ENCODE measurements around the gene WDR41.

Gene WDR41

DNA sequence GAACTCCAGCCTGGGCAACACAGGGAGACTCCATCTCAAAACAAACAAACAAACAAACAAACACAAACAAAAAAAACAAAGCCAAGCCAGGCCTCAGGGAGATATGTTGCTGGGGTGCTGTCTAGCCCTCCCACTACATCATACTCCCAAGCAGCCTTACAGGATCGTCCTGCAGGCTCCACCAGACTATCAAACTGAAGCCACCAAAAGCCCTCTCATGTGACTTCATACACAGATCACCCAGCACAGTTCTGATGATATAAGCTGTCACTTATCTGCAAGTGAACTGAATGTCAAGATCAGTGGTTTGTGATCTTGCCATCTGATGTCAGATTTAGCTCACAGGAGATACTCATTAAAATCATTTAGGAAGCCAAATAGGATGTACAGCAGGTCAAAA is 43.3 kb downstream of the WDR41 start:
- DNase-seq (ENCODE audit: low read depth in 2 of 2), result no peak

DNA sequence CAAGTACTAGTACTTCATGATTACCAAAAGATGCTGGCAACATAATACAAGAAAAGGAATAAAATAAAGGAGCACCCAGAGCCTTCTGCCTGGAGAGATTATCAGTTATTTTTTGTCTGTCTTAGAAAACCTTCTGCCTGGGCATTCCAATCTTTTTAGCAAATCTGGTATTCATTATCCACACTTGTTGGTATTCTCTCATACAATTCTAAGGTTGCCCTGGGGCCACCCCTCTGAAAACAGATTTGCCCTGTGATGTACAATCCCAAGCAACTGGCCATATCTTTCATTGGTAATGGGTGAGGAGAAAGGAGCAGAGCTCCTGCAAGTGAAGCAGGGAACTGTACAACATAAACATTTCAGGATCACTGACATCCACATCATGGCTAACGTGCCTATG is 47.8 kb downstream of the WDR41 start:
- DNase-seq (ENCODE audit: low read depth in 2 of 2), result no peak

DNA sequence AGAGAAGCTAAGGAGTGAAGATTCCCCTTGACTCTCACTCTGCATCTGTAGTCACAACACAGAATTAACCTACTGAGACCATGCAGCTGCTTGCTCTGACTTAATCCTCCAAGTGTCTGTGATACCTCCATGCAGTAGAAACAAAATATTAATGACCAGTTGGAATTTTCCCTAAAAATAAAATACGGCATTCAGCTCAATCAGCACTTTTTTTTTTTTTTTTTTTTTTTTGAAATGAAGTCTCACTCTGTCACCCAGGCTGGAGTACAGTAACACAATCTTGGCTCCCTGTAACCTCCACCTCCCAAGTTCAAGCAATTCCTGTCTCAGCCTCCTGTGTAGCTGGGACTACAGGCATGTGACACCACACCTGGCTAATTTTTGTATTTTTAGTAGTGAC is 48.4 kb downstream of the WDR41 start:
- no peak for DNase-seq (ENCODE audit: low read depth in 2 of 2)

DNA sequence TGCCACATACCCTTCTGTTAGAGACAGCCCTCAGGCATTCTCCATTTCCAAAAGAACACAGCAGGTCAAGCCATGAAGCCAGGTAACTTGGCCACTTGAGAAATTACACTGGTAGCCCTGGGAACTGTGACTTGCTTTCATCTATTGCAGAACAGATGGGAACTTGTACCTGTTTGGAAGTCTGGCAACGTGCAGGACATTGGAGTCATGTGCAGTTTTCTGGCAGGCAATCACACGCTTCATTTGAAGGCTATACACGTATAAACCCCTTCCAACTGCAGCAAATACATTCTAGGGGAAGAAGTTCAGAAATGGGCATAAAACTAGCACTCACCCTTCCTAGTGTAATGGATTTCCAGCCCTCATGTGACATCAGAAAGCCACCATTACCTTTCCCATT is 54.0 kb downstream of the WDR41 start:
- no peak for DNase-seq (ENCODE audit: low read depth in 2 of 2)

DNA sequence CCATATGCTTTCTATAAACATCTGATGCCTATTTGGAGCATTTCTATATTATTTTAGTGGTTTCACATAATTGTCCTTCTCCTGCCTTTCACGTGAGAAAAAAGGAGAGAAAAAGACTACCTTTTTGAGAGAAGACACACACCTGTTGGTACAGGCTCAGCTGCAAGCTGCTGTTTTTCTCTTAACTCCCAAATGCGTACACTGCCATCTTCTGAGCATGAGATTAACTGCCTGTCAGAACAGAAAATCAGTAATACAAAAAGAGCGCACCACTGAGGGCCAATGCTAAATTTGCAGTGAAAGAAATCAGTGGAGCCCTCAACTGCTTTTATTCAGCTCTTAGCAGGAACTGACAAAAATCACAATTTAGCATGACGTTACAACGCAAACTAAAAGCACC is 54.9 kb downstream of the WDR41 start:
- no peak for DNase-seq (ENCODE audit: low read depth in 2 of 2)

DNA sequence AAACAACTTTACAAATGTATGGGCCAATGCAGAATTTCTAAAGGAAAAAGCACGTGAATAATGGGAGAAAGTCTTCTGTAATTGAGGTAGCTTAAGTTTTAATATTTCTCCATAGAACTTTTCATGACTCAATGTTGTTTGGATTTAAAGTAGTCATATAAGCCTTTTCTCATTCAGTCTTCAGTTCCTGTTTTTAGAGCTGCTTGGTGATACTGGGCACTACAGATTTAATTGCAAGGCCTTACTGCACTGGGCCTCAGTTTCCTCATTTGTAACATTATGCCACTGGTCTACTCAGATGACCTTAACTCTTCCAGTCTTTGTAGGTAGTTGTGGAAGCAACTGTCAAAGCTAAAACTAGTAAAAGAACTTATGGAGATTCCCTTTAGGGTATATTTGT is 60.4 kb downstream of the WDR41 start:
- no peak for DNase-seq (ENCODE audit: low read depth in 2 of 2)

DNA sequence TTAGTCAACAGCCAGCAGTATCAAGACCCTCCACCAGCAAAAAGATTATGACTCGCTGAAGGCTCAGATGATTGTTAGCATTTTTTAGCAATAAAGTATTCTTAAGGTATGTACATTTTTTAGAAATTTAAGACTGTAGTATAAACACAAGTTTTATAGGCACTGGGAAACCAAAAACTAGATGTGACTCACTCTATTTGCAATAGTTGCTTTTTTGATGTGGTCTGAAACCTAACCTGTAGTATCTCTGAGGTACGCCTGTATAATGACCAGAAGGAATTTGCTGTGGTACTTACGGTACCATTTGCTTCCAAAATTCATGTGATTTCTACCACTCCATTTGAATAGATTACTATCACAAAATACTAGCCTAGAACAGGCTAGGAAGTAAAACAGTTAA is 60.8 kb downstream of the WDR41 start:
- DNase-seq (ENCODE audit: low read depth in 2 of 2), result no peak

DNA sequence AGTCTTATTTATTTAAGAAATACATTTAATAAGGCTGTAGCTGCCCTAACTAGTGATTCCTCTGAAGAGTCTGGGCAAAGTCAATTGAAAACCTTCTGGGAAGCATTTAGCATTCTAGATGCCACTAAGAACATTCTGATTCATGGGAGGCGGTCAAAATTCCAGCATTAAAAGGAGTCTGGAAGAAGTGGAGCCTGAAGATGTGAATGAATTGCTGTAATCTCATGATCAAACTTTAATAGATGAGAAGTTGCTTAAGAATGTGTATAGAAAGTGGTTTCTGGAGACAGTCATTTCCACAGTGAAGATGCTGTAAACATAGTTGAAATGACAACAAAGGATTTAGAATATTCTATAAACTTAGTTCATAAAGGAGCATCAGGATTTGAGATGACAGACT is 61.4 kb downstream of the WDR41 start:
- DNase-seq (ENCODE audit: low read depth in 2 of 2), result no peak

DNA sequence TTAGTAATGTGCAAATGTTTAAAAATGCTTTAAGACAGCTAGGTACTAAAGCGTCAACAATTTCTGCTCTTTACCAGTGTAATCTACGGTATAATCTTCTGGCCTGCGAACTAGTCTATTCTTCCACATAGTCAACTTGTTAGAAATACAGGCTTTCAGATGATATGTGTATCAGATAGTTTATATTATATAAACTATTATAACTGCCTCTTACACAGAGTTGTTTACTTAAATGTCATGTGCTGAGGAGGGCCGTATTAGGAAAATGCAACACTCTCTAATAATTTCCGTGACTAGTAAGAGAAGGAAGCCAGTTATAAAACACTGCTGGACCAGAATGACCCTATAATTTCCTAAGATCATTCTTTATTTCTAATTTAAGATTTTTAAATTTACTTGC is 63.6 kb downstream of the WDR41 start:
- no peak for DNase-seq (ENCODE audit: low read depth in 2 of 2)

DNA sequence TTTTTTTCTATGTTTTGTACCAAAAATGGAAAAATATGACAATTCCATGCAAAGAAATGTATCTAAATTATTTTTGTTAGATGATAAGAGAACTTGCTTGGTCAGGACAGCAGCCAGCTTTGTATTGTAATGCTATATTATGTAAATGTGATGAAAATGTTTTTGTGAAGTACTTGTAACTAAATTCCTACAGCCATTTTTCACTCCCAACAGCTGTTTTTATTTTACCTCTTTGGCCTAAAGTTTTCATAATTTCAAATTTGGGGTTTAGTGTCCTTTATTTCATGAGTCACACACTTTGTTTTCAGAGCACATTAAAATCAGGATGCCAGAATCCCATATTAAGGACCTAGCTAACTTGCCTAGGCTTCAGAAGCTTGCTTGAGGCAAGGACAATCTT is 64.1 kb downstream of the WDR41 start:
- DNase-seq (ENCODE audit: low read depth in 2 of 2), result no peak

DNA sequence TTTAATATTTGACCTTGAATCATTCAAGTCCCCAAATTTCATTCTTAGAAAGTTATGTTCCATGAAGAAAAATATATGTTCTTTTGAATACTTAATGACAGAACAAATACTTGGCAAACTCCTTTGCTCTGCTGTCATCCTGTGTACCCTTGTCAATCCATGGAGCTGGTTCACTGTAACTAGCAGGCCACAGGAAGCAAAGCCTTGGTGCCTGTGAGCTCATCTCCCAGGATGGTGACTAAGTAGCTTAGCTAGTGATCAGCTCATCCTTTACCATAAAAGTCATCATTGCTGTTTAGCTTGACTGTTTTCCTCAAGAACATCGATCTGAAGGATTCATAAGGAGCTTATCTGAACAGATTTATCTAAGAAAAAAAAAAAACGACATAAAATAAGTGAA is 65.4 kb downstream of the WDR41 start:
- DNase-seq (ENCODE audit: low read depth in 2 of 2), result no peak

DNA sequence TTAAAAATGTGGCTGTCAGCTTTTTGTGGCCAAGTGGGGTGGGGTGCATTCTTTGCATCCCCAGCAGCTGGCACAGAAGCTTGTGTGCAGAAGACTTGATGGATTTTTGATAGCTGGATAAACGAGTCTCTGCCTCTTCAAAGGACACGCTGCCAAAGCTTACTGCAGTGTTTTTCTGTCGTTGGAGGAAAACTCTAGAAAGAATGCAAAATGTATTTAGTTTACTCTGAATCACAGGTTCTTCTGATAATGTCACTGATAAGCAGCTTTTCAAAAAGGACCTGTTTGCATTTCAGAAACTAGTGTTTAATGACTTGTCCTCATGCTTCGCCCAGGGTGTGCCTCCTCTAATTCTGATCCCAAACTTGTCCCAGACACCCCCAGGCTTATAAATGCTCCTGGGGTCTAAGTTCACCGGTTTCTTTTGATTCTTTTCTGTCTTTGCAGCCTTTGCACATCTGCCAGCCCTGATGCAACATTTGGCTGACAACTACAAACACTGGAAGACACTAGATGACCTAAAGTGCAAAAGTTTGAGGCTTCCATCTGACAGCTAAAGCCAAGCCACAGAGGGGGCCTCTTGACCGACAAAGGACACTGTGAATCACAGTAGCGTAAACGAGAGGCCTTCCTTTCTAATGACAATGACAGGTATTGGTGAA is 66.0 kb downstream of the WDR41 start:
- DNase-seq (ENCODE audit: low read depth in 2 of 2), result no peak

DNA sequence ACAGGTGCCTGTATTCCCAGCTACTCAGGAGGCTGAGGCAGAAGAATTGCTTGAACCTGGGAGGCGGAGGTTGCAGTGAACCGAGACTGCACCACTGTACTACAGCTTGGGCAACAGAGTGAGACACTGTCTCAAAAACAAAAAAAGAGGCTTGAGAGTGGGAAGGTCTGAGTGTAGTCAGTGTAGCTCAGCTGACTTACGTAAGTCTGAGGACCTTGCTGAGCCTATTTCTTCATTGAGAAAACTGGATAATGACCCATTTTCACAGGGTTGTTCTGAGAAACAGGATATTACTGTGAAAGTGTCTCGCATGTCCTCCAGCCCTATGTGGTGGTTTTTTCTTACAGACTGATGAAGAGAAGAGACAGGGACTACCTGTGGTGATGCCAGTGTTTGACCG is 66.7 kb downstream of the WDR41 start:
- DNase-seq (ENCODE audit: low read depth in 2 of 2), result no peak

DNA sequence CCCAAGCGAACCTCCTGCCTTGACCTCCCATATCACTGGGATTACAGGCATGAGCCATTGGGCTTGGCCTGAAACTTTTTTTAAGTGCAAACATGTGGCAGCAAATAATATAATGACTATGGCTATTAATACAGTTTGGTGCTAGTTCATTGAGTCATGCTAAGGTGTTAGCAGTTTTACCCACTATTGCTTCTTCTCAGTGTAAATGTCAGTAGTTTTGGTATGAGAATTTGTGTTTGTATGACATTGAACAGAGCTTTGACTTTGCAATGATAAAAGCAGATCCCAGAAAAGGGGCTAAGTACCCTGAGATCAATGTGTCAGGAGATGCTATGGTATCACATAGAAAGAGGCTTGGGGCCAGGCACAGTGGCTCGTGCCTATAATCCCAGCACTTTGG is 67.2 kb downstream of the WDR41 start:
- DNase-seq (ENCODE audit: low read depth in 2 of 2), result no peak

DNA sequence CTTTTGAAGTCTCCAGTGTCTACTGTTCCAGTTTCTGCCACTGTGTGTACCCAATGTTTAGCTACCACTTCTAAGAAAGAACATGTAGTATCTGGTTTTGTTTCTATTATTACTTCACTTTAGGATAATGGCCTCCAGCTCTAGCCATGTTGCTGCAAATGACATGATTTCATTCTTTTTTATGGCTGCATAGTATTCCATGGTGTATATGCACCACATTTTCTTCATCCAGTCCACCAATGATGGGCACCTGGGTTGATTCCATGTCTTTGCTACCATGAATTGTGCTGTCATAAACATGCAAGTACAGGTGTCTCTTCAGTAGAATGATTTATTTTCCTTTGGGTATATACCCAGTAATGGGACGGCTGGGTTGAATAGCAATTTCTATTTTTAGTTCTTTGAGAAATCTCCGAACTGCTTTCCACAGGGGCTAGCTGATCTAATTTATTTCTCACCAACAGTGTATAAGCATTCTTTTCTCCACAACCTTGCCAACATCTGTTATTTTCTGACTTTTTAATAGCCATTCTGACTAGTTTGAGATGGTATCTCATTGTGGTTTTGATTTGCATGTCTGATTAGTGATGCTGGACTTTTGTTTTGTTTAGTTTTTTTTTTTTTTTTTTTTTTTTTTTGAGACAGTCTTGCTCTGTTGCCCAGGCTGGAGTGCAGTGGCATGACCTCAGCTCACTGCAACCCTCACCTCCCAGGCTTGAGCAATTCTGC is 68.9 kb downstream of the WDR41 start:
- DNase-seq (ENCODE audit: low read depth in 2 of 2), result no peak

DNA sequence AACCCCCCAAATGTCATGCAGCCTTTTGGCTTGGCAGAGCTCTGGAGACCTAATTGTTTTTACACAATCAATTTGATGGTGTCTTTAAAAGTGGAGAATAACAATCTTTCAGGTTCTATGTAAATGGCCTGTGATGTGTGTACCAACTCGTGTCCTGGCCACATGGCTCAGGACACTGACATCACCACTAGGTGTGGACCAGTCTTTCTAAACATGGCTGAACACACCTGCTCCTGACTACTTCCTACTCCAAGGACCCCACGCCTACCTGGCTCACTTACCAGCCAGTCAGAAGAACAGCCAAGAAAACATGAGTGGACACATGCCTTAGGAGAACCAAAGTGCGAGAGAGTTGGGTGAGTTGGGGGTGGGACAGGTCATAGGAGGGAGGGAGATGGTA is 71.2 kb downstream of the WDR41 start:
- no peak for DNase-seq (ENCODE audit: low read depth in 2 of 2)

DNA sequence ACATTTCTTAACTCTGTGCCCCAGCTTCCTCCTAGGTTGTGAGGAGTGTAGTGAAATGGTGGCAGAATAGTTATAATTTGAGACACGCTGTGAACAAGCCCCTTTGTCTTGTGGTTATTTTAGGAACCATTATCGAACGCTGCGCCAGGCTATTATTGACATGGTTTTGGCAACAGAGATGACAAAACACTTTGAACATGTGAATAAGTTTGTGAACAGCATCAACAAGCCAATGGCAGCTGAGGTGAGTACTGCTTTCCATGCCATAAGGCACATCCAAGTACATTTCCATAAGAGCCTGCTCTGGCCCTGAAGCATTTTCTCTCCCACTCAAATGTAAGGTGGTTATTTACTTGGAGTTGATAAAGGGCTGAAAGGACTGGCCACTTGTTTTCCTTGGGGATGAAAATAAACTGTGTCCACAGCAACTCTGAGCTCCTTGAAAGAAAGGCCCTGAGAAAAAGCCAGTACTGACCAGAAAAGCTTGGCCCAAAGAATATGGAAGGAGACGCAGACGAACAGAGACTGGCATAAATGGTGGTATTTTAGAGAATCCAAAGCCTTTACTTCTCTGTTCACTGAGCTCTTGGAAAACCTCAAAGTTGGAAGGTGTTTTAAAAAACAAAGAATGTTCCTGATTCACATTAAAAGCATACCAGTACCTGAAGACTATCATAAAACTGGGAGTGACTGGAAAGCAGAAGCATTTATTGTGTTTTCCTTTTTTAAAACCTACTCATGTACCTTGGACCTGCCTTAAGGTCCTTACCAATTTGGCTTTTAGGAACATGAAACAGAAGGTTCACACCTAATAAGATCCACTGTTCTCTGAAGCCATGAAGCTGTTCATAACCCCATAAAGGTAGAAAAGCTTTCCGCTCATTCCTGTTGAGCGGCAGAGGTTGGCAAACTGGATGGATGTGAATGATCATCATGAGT is 72.2 kb downstream of the WDR41 start:
- DNase-seq (ENCODE audit: low read depth in 2 of 2), result no peak

DNA sequence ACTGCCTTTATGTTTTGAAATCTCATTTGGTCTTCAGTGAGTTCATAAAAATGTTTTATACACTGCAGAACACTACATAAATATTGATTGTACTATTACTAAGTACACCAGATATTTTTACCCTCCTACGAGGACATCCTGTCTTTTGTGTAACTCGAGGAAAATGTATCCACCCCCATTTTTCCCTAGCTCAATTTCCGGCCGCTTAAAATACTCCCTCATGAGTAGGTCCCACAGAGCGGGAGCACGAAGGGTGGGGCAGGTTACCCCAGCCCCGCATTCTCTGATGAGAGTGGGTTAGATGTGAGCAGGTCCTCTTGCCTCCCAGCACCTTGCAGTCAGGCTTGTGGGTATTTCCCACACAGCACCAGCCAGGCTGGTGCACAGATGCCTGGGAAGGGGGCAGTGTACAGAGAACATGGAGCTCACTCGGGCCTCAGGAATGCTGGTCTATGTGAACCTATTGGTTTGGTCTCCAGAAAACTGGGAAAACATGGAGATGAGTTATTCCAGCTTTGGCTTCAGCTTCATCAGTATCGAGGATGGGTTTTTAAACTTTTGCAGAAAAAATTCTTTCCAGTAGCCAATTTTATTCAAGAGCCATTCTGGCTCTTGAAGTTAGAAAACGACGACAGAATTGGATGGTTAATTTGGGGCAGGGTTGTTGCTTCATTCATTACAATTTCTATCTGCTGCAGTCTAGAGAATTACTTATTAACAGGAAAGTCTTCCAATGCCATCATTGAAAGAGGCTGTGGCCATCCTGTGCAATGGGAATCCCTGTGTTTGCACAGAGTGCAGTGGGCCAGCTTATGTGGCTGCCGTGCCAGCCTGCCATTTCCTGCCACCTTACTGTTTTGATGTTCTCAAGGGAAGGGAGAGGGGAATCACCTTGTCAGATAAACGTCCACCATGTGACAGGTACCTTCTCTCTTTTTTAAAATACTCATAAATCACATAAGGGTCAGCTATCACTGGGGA is 73.2 kb downstream of the WDR41 start:
- DNase-seq (ENCODE audit: low read depth in 2 of 2), result no peak

DNA sequence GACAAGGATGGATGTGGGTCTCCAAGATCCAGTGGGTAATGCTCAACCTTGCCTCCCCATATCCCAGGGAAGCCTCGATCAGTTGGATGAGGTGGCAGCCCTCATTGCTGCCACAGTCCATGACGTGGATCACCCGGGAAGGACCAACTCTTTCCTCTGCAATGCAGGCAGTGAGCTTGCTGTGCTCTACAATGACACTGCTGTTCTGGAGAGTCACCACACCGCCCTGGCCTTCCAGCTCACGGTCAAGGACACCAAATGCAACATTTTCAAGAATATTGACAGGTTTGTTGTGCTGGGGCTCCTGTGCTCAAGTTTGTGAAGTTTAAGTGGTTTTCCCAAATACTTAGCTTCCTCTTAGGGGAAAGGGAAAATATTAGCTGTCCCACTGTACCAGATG is 74.0 kb downstream of the WDR41 start:
- no peak for DNase-seq (ENCODE audit: low read depth in 2 of 2)

DNA sequence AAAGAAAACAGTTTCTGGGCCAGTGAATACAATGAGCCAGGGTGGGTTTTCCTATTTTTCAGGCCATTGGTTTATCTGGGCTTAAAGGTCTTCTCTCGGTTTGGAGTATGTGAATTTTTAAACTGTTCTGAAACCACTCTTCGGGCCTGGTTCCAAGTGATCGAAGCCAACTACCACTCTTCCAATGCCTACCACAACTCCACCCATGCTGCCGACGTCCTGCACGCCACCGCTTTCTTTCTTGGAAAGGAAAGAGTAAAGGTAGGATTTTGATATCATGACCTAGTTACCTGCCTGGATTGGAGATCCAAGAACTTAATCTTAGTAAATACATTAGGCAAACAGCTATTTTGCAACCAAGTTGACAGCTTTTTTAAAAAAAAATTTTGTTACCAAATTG is 79.1 kb downstream of the WDR41 start:
- DNase-seq (ENCODE audit: low read depth in 2 of 2), result no peak

DNA sequence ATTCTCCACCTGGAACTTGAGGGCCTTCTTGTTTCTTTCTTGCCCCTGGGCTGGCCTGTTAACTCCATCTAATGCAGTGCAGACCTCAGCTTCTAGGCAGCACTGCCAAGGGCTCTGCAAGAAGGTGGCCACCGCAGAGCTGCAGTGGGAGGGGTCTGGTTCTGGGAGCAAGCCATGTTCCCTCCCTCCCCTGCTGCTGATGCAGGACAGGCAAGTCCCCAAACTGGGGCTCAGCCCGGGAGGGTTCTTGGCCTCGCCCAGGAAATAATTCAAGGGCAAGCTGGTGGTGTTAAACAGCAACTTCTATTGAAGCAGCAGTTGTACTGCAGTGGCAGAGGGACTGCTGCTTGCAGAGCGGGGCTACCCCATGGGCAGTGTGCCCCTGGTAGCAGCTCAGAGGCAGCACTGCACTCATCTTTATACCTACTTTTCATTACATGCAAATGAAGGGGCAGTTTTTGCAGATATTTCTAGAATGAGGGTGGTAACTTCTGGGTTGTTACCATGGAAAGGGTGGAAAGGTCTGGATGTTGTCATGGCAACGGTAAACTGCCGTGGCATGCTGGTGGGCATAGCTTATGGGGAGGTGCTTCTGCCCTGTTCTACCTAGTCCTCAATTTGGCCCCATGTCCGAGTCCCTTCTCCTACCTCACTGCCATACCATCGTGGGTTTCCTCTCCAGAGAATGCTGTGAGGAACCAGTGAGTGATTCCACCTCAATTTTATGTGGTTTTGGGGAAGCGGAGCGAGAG is 82.1 kb downstream of the WDR41 start:
- no peak for DNase-seq (ENCODE audit: low read depth in 2 of 2)

All from stimulated activated CD8-positive, alpha-beta memory T cell treated with anti-CD3 and anti-CD28 coated beads, Interleukin-15, amount 100 ng/mL, for 4 hours (primary cell).